Measurements from ENCODE around the gene CAMKMT.
"Not testable (repeated sequence)": the region's sequence is repeated elsewhere in the genome, so short reads cannot be mapped to it uniquely, and the experiment has no call there.

Gene CAMKMT

DNA sequence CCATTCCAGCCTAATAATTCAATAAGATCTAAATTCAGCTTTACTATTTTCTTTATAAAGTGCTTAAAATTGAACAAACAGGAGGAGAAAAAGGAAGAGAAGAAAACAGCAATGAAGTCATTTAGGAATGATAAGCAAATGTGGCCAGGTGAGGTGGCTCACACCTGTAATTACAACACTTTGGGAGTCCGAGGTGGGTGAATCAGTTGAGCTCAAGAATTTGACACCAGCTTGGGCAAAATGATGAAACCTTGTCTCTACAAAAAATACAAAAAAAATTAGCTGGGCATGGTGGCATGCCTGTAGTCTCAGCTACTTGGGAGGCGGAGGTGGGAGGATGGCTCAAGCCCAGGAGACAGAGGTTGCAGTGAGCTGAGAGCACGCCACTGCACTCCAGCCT, 129.0 kb downstream of the CAMKMT start:
- WGBS, 2 experiments, result 89 to 94% methylated on average over 3 of the region's 3 CpGs
- H3K9me3 ChIP-seq (ENCODE audit: control insufficient read depth, low read length), result no peaks in the 10 kb centered on the region
- no peaks in the 10 kb centered on the region for H3K27me3 ChIP-seq (ENCODE audit: control insufficient read depth, insufficient read depth, low read length, poor library complexity, severe bottlenecking)
- H3K4me1 ChIP-seq (ENCODE audit: control insufficient read depth, insufficient read depth, low read length), result no peaks in the 10 kb centered on the region
- H3K27ac ChIP-seq (ENCODE audit: insufficient read depth, low read depth, low read length, poor library complexity, severe bottlenecking), result no peak overlapping the region
- no peaks in the 10 kb centered on the region for H3K36me3 ChIP-seq (ENCODE audit: control insufficient read depth, insufficient read depth, low read length)
- H3K4me3 ChIP-seq (ENCODE audit: insufficient read depth, low read depth, low read length), result no peak overlapping the region

GRCh38 chr2:44494006-44494405, 132.3 kb downstream of the CAMKMT start:
- Histone ChIP-seq H3K36me3 (ENCODE audit: control insufficient read depth, insufficient read depth, low read length) (no peaks in the 10 kb centered on the region), H3K27me3 (ENCODE audit: control insufficient read depth, insufficient read depth, low read length, poor library complexity, severe bottlenecking) (no peaks in the 10 kb centered on the region), H3K9me3 (ENCODE audit: control insufficient read depth, low read length) (no peaks in the 10 kb centered on the region), H3K4me1 (ENCODE audit: control insufficient read depth, insufficient read depth, low read length) (no peaks in the 10 kb centered on the region), H3K4me3 (ENCODE audit: insufficient read depth, low read depth, low read length) (no peak overlapping the region), H3K27ac (ENCODE audit: insufficient read depth, low read depth, low read length, poor library complexity, severe bottlenecking) (no peak overlapping the region)
- 88 to 90% methylated on average over 2 of the region's 2 CpGs for WGBS, 2 experiments

GRCh38 chr2:44495035-44495434, 133.3 kb downstream of the CAMKMT start:
- Histone ChIP-seq H3K36me3 (ENCODE audit: control insufficient read depth, insufficient read depth, low read length) (no peaks in the 10 kb centered on the region), H3K27ac (ENCODE audit: insufficient read depth, low read depth, low read length, poor library complexity, severe bottlenecking) (no peak overlapping the region), H3K4me1 (ENCODE audit: control insufficient read depth, insufficient read depth, low read length) (no peaks in the 10 kb centered on the region), H3K27me3 (ENCODE audit: control insufficient read depth, insufficient read depth, low read length, poor library complexity, severe bottlenecking) (no peaks in the 10 kb centered on the region), H3K4me3 (ENCODE audit: insufficient read depth, low read depth, low read length) (no peak overlapping the region), H3K9me3 (ENCODE audit: control insufficient read depth, low read length) (no peaks in the 10 kb centered on the region)
- WGBS, 2 experiments, result 85 to 94% methylated on average over 3 of the region's 3 CpGs

- 100% methylated on average over 1 of the region's 1 CpG; no CpG with 5 or more reads in 1 of the 2 experiments for WGBS, 2 experiments
- H3K27me3 ChIP-seq (ENCODE audit: control insufficient read depth, insufficient read depth, low read length, poor library complexity, severe bottlenecking), result no peaks in the 10 kb centered on the region
- H3K36me3 ChIP-seq (ENCODE audit: control insufficient read depth, insufficient read depth, low read length), result no peaks in the 10 kb centered on the region
- H3K9me3 ChIP-seq (ENCODE audit: control insufficient read depth, low read length), result no peaks in the 10 kb centered on the region
- no peaks in the 10 kb centered on the region for H3K4me1 ChIP-seq (ENCODE audit: control insufficient read depth, insufficient read depth, low read length)
- H3K27ac ChIP-seq (ENCODE audit: insufficient read depth, low read depth, low read length, poor library complexity, severe bottlenecking), result no peak overlapping the region
- H3K4me3 ChIP-seq (ENCODE audit: insufficient read depth, low read depth, low read length), result no peak overlapping the region
Observed at GRCh38 chr2:44495544-44495943, 133.8 kb downstream of the CAMKMT start.

DNA sequence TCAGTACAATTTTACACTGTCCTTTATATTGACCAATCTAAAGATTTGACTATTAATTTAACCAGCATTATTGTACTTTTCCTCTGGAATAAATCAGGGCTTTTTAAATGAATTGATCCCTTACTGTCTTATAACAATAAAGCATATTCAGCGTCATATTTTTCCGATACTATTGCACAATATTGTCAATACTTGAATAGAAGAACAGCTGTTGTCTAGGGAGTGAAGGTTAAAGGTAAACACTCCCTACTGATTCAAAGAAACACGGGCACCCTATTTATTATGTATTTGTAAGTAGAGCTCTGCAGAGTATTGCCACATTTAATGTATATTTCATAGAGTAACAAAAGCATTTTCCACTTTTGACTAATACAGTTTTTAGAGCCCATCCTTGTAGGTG, 134.4 kb downstream of the CAMKMT start:
- no peak overlapping the region for H3K27ac ChIP-seq (ENCODE audit: insufficient read depth, low read depth, low read length, poor library complexity, severe bottlenecking)
- WGBS, 2 experiments, result 100% methylated on average over 3 of the region's 3 CpGs; no CpG with 5 or more reads in 1 of the 2 experiments

GRCh38 chr2:44498551-44498950, 136.8 kb downstream of the CAMKMT start:
- Histone ChIP-seq H3K4me3 (ENCODE audit: insufficient read depth, low read depth, low read length) (no peak overlapping the region), H3K9me3 (ENCODE audit: control insufficient read depth, low read length) (no peaks in the 10 kb centered on the region), H3K4me1 (ENCODE audit: control insufficient read depth, insufficient read depth, low read length) (no peaks in the 10 kb centered on the region), H3K27ac (ENCODE audit: insufficient read depth, low read depth, low read length, poor library complexity, severe bottlenecking) (no peak overlapping the region), H3K27me3 (ENCODE audit: control insufficient read depth, insufficient read depth, low read length, poor library complexity, severe bottlenecking) (no peaks in the 10 kb centered on the region), H3K36me3 (ENCODE audit: control insufficient read depth, insufficient read depth, low read length) (no peaks in the 10 kb centered on the region)
- WGBS, 2 experiments, result 69 to 77% methylated on average over 1 to 2 of the region's 2 CpGs

More for the DNA sequence above, 134.4 kb downstream of the CAMKMT start:
- Histone ChIP-seq H3K27me3 (ENCODE audit: control insufficient read depth, insufficient read depth, low read length, poor library complexity, severe bottlenecking) (no peaks in the 10 kb centered on the region), H3K4me1 (ENCODE audit: control insufficient read depth, insufficient read depth, low read length) (no peaks in the 10 kb centered on the region), H3K4me3 (ENCODE audit: insufficient read depth, low read depth, low read length) (no peak overlapping the region), H3K9me3 (ENCODE audit: control insufficient read depth, low read length) (no peaks in the 10 kb centered on the region), H3K36me3 (ENCODE audit: control insufficient read depth, insufficient read depth, low read length) (no peaks in the 10 kb centered on the region)

DNA sequence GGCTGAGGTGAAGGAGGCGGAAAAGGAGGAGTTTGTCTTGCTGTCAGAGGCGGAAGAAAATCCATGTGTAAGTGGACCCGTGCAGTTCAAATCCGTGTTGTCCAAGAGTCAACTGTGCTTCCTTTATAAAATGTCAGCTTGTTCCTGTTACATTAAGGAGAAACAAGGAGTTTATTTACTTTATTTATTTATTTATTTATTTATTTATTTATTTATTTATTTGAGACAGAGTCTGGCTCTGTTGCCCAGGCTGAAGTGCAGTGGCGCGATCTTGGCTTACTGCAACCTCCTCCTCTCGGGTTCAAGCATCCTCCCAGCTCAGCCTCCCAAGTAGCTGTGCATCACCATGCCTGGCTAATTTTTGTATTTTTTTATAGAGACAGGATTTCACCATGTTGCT, 143.9 kb downstream of the CAMKMT start:
- H3K4me1 ChIP-seq (ENCODE audit: control insufficient read depth, insufficient read depth, low read length), result not testable (repeated sequence)

DNA sequence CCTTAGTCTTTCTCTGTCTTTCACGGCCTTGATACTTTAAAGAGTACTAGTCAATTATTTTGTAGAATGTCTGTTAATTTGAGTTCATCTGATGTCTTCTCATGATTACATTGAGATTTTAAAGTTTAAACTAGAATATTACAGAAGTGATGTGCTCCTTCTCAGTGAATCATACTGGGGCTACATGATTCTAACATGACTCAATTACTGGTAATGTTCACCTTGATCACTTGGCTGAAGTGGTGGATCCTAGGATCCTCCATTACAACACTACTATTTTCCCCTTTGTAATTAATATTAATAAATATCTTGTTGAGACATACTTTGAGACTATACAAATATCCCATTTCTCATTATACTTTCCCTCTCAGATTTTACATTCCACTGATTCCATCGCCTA, 148.5 kb downstream of the CAMKMT start:
- H3K4me3 ChIP-seq (ENCODE audit: insufficient read depth, low read depth, low read length), result no peak overlapping the region
- no peaks in the 10 kb centered on the region for H3K4me1 ChIP-seq (ENCODE audit: control insufficient read depth, insufficient read depth, low read length)
- no peaks in the 10 kb centered on the region for H3K27me3 ChIP-seq (ENCODE audit: control insufficient read depth, insufficient read depth, low read length, poor library complexity, severe bottlenecking)
- H3K36me3 ChIP-seq (ENCODE audit: control insufficient read depth, insufficient read depth, low read length), result no peaks in the 10 kb centered on the region
- 93 to 100% methylated on average over 2 of the region's 2 CpGs for WGBS, 2 experiments
- no peak overlapping the region for H3K27ac ChIP-seq (ENCODE audit: insufficient read depth, low read depth, low read length, poor library complexity, severe bottlenecking)
- H3K9me3 ChIP-seq (ENCODE audit: control insufficient read depth, low read length), result no peaks in the 10 kb centered on the region

More for the DNA sequence above, 143.9 kb downstream of the CAMKMT start:
- WGBS, 2 experiments, result 96% methylated on average over 7 of the region's 7 CpGs
- H3K27ac ChIP-seq (ENCODE audit: insufficient read depth, low read depth, low read length, poor library complexity, severe bottlenecking); H3K9me3 ChIP-seq (ENCODE audit: control insufficient read depth, low read length); H3K27me3 ChIP-seq (ENCODE audit: control insufficient read depth, insufficient read depth, low read length, poor library complexity, severe bottlenecking); H3K4me3 ChIP-seq (ENCODE audit: insufficient read depth, low read depth, low read length); H3K36me3 ChIP-seq (ENCODE audit: control insufficient read depth, insufficient read depth, low read length): not testable (repeated sequence)

GRCh38 chr2:44515416-44515815, 153.7 kb downstream of the CAMKMT start:
- Histone ChIP-seq H3K9me3 (ENCODE audit: control insufficient read depth, low read length) (no peaks in the 10 kb centered on the region), H3K4me3 (ENCODE audit: insufficient read depth, low read depth, low read length) (no peak overlapping the region), H3K27ac (ENCODE audit: insufficient read depth, low read depth, low read length, poor library complexity, severe bottlenecking) (no peak overlapping the region), H3K36me3 (ENCODE audit: control insufficient read depth, insufficient read depth, low read length) (no peaks in the 10 kb centered on the region), H3K27me3 (ENCODE audit: control insufficient read depth, insufficient read depth, low read length, poor library complexity, severe bottlenecking) (no peaks in the 10 kb centered on the region), H3K4me1 (ENCODE audit: control insufficient read depth, insufficient read depth, low read length) (no peaks in the 10 kb centered on the region)
- WGBS, 2 experiments, result 97% methylated on average over 1 of the region's 1 CpG

DNA sequence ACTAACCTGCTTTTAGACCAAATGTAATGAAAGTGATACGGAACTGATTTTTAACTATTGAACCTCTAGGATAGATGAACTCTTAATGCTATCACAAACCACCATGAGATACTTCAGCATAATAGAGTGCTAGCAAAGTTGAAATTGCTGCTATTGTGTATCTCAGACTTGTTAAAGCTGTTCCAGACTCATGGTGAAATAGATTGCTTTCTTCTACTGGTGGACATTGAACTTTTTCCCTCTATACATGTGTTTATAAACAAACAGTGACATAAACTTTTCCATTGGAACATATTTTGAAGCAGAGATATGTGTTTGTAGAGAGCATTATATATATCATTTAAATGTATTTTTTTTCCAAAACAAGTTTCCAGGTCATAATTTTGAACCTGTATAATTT, 157.3 kb downstream of the CAMKMT start:
- Histone ChIP-seq H3K27ac (ENCODE audit: insufficient read depth, low read depth, low read length, poor library complexity, severe bottlenecking) (no peak overlapping the region), H3K9me3 (ENCODE audit: control insufficient read depth, low read length) (peaks cover 6% of the 10 kb centered on the region), H3K27me3 (ENCODE audit: control insufficient read depth, insufficient read depth, low read length, poor library complexity, severe bottlenecking) (no peaks in the 10 kb centered on the region), H3K36me3 (ENCODE audit: control insufficient read depth, insufficient read depth, low read length) (no peaks in the 10 kb centered on the region), H3K4me3 (ENCODE audit: insufficient read depth, low read depth, low read length) (no peak overlapping the region), H3K4me1 (ENCODE audit: control insufficient read depth, insufficient read depth, low read length) (no peaks in the 10 kb centered on the region)
- 80% methylated on average over 1 of the region's 1 CpG; no CpG with 5 or more reads in 1 of the 2 experiments for WGBS, 2 experiments

DNA sequence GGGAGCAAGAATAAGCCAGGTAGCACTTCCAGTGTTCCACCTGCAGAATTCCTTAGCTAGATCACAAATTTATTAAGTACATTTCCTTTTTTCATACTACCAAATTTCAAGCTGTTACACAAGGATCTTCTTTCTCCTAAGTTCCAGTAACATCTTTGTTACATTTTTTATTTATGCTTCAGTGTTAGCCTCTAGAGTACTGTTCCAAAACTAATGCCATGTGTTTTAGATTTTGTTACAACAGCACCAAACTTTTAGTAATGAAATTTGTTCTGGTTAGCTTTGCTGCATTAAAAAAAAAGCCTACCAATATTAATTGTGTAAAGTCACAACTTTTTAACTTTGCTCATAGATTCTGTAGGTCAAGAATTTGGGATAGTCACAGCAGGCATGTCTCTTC, 161.1 kb downstream of the CAMKMT start:
- no peaks in the 10 kb centered on the region for H3K27me3 ChIP-seq (ENCODE audit: control insufficient read depth, insufficient read depth, low read length, poor library complexity, severe bottlenecking)
- no peaks in the 10 kb centered on the region for H3K36me3 ChIP-seq (ENCODE audit: control insufficient read depth, insufficient read depth, low read length)
- H3K9me3 ChIP-seq (ENCODE audit: control insufficient read depth, low read length), result peaks cover 6% of the 10 kb centered on the region

More for the DNA sequence above, 161.1 kb downstream of the CAMKMT start:
- Histone ChIP-seq H3K27ac (ENCODE audit: insufficient read depth, low read depth, low read length, poor library complexity, severe bottlenecking) (no peak overlapping the region), H3K4me3 (ENCODE audit: insufficient read depth, low read depth, low read length) (no peak overlapping the region), H3K4me1 (ENCODE audit: control insufficient read depth, insufficient read depth, low read length) (no peaks in the 10 kb centered on the region)

All from ectodermal cell (in vitro differentiated cells).